Measurements from ENCODE around the gene AMACR.

DNA sequence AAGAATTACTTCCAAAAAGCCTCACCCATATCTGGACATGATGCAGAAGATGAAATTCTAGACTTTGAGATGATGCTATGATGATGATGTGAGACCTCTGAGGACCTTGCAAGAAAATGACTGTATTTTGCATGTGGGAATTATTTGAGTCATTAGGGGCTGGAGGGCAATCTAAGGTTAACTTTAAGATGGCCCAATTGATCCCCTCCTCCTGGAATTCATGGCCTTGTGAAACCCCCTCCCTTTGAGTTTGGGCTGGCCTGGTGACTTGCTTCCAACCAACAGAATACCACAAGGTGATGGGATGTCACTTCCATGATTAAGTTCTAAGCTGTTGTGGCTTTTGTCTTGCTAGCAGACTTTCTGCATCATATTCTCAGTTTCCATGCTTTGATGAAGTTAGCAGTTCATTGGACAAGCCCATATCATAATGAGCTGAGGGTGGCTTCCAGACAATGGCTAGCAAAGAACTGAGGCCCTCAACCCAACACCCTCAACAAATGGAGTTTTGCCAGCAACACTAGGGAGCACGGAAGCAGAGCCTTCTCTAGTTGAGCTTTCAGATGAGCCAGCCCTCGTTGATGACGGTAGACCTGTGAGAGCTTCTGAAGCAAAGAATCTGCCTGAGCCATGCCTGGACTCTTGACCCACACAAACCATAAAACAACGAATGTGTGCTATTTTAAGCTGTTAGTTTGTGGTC, 7.4 kb upstream of the AMACR start:
- TF ChIP-seq GABPB1 (CRISPR knock-in tag; IDR thresholded peaks at IDR 0.05), result no peak
- no peak for TF ChIP-seq NR2F2 (IDR thresholded peaks at IDR 0.05; ENCODE audit: borderline replicate concordance, low read depth)
- TF ChIP-seq, protein P1, sequence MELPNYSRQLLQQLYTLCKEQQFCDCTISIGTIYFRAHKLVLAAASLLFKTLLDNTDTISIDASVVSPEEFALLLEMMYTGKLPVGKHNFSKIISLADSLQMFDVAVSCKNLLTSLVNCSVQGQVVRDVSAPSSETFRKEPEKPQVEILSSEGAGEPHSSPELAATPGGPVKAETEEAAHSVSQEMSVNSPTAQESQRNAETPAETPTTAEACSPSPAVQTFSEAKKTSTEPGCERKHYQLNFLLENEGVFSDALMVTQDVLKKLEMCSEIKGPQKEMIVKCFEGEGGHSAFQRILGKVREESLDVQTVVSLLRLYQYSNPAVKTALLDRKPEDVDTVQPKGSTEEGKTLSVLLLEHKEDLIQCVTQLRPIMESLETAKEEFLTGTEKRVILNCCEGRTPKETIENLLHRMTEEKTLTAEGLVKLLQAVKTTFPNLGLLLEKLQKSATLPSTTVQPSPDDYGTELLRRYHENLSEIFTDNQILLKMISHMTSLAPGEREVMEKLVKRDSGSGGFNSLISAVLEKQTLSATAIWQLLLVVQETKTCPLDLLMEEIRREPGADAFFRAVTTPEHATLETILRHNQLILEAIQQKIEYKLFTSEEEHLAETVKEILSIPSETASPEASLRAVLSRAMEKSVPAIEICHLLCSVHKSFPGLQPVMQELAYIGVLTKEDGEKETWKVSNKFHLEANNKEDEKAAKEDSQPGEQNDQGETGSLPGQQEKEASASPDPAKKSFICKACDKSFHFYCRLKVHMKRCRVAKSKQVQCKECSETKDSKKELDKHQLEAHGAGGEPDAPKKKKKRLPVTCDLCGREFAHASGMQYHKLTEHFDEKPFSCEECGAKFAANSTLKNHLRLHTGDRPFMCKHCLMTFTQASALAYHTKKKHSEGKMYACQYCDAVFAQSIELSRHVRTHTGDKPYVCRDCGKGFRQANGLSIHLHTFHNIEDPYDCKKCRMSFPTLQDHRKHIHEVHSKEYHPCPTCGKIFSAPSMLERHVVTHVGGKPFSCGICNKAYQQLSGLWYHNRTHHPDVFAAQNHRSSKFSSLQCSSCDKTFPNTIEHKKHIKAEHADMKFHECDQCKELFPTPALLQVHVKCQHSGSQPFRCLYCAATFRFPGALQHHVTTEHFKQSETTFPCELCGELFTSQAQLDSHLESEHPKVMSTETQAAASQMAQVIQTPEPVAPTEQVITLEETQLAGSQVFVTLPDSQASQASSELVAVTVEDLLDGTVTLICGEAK (IDR thresholded peaks at IDR 0.05), result no peak
- TF ChIP-seq, protein P1 (CRISPR knock-in tag; IDR thresholded peaks at IDR 0.05), result no peak
- TF ChIP-seq POLR2A (IDR thresholded peaks at IDR 0.05; ENCODE audit: insufficient read depth in 1 of 2, low read depth in 2 of 2, low read length in 2 of 2), result no peak
- TF ChIP-seq, protein P2, sequence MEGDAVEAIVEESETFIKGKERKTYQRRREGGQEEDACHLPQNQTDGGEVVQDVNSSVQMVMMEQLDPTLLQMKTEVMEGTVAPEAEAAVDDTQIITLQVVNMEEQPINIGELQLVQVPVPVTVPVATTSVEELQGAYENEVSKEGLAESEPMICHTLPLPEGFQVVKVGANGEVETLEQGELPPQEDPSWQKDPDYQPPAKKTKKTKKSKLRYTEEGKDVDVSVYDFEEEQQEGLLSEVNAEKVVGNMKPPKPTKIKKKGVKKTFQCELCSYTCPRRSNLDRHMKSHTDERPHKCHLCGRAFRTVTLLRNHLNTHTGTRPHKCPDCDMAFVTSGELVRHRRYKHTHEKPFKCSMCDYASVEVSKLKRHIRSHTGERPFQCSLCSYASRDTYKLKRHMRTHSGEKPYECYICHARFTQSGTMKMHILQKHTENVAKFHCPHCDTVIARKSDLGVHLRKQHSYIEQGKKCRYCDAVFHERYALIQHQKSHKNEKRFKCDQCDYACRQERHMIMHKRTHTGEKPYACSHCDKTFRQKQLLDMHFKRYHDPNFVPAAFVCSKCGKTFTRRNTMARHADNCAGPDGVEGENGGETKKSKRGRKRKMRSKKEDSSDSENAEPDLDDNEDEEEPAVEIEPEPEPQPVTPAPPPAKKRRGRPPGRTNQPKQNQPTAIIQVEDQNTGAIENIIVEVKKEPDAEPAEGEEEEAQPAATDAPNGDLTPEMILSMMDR (CRISPR knock-in tag; IDR thresholded peaks at IDR 0.05), result no peak
